GM12878 (cell line): Measurements from ENCODE around the gene UBA6. TPM values are rescaled to one million over a fixed set of nuclear protein-coding genes. Genes with fewer than 3 reads are reported as not detected.

Experiments used
- ATAC-seq: fragments of 200-7000 bp; cut with Tn5 transposase; 3 replicates; pipeline ENCODE4 v1.9.1; 2020; ENCODE audit warnings: mild to moderate bottlenecking, moderate library complexity
- BruUV-seq: library from RNA; stranded (reverse); fragments of 400-500 nt; replicated peaks from 2 replicates; lab custom pipeline; 2021; lab: Mats Ljungman, UMichigan
- CTCF ChIA-PET: fragments of 300-600 bp; sonication (Branson Sonifier 250); formaldehyde crosslinking; extraction: SDS; loops from one replicate; lab custom pipeline; 2021; ENCODE audit warnings: inconsistent platforms; lab: Yijun Ruan, JAX
- POLR2A ChIA-PET: fragments of 350-600 bp; formaldehyde crosslinking; extraction: SDS; loops from one replicate; lab custom pipeline; 2021; ENCODE audit warnings: inconsistent platforms; lab: Charles Lee
- RAD21 ChIA-PET: fragments of 300-600 bp; sonication (Branson Sonifier 250); formaldehyde crosslinking; loops from one replicate; lab custom pipeline; 2023; ENCODE audit warnings: antibody characterized with exemption; ENCODE audit not compliant: unreplicated experiment; lab: Charles Lee
- SMC1A ChIA-PET: fragments of 300-600 bp; sonication (Branson Sonifier 250); formaldehyde crosslinking; loops from one replicate; lab custom pipeline; 2023; ENCODE audit not compliant: unreplicated experiment, uncharacterized antibody; lab: Charles Lee
- DNase-seq: peaks from one replicate; pipeline ENCODE4 v3.0.0-alpha.2; 2011; ENCODE audit warnings: low read depth, low spot score
- FAIRE-seq: peaks from 3 replicates; lab custom pipeline; 2011; peaks lifted over from hg19 to GRCh38; lab: Jason Lieb, UNC
- H2AFZ ChIP-seq: 2 replicates; pipeline ENCODE4 v1.6.0; 2011; ENCODE audit warnings: low read depth, low read length, control low read depth; ENCODE audit not compliant: control insufficient read depth
- H3K27ac ChIP-seq: 2 replicates; pipeline ENCODE4 v1.5.1; 2011; ENCODE audit warnings: control low read depth; ENCODE audit not compliant: control insufficient read depth, insufficient read depth
- H3K27me3 ChIP-seq, 2 experiments: replicated peaks in 1 of 2; 2 replicates each; pipeline versions ENCODE4 v1.6.0 to v1.6.1; 2011; ENCODE audit warnings: low read length in 1 of 2; ENCODE audit not compliant: control insufficient read depth in 2 of 2, insufficient read depth in 2 of 2
- H3K36me3 ChIP-seq, 2 experiments: 2 replicates each; pipeline ENCODE4 v1.5.1; 2011; ENCODE audit warnings: low read length in 1 of 2; ENCODE audit not compliant: control insufficient read depth in 2 of 2, insufficient read depth in 2 of 2
- H3K4me1 ChIP-seq: 2 replicates; pipeline ENCODE4 v1.6.1; 2011; ENCODE audit warnings: mild to moderate bottlenecking, low read length, moderate library complexity, mixed read lengths; ENCODE audit not compliant: control insufficient read depth, insufficient read depth
- H3K4me2 ChIP-seq: 2 replicates; pipeline ENCODE4 v1.6.0; 2011; ENCODE audit warnings: control low read depth; ENCODE audit not compliant: control insufficient read depth, insufficient read depth
- H3K4me3 ChIP-seq: fragments of 200-600 bp; sonication (generic); 2 replicates; pipeline ENCODE4 v1.5.1; 2016
- H3K79me2 ChIP-seq: 2 replicates; pipeline ENCODE4 v1.6.0; 2011; ENCODE audit warnings: low read length; ENCODE audit not compliant: control insufficient read depth, insufficient read depth
- H3K9ac ChIP-seq: 2 replicates; pipeline ENCODE4 v1.8.0; 2011; ENCODE audit warnings: low read length, control low read depth, mixed read lengths; ENCODE audit not compliant: control insufficient read depth, insufficient read depth
- H3K9me3 ChIP-seq: replicated peaks from 3 replicates; pipeline ENCODE4 v1.5.1; 2011; ENCODE audit warnings: mild to moderate bottlenecking, low read length; ENCODE audit not compliant: control insufficient read depth, insufficient read depth
- H4K20me1 ChIP-seq: 2 replicates; pipeline ENCODE4 v1.6.0; 2011; ENCODE audit not compliant: control insufficient read depth, insufficient read depth
- ATF7 ChIP-seq: fragments of 450-650 bp; IDR thresholded peaks from 2 replicates; pipeline ENCODE4 v1.6.1; 2016; ENCODE audit warnings: low read depth, mild to moderate bottlenecking
- CREB1 ChIP-seq: IDR thresholded peaks from 2 replicates; pipeline ENCODE4 v1.6.1; 2012; ENCODE audit warnings: low read depth, mild to moderate bottlenecking, inconsistent platforms
- E2F8 ChIP-seq: fragments of 450-650 bp; IDR thresholded peaks from 2 replicates; pipeline ENCODE4 v1.6.1; 2018; ENCODE audit warnings: mild to moderate bottlenecking, low read depth, moderate library complexity; ENCODE audit not compliant: partially characterized antibody
- EED ChIP-seq: sonication (generic); IDR thresholded peaks from 2 replicates; pipeline ENCODE4 v1.6.1; 2016; ENCODE audit warnings: antibody characterized with exemption, low read depth
- GATAD2B ChIP-seq: fragments of 450-650 bp; conservative IDR thresholded peaks from 2 replicates; pipeline ENCODE4 v1.6.1; 2017; ENCODE audit warnings: low read depth, mild to moderate bottlenecking, moderate library complexity
- HDAC6 ChIP-seq: fragments of 200-600 bp; sonication (generic); IDR thresholded peaks from one replicate; pipeline ENCODE4 v1.8.0; 2017; ENCODE audit warnings: antibody characterized with exemption; ENCODE audit not compliant: unreplicated experiment
- IRF3 ChIP-seq: fragments of 450-650 bp; IDR thresholded peaks from 2 replicates; pipeline ENCODE4 v1.6.1; 2014; ENCODE audit warnings: mild to moderate bottlenecking
- PKNOX1 ChIP-seq: fragments of 450-650 bp; IDR thresholded peaks from 2 replicates; pipeline ENCODE4 v1.6.1; 2016; ENCODE audit warnings: mild to moderate bottlenecking
- RAD51 ChIP-seq: fragments of 450-650 bp; IDR thresholded peaks from 2 replicates; pipeline ENCODE4 v1.6.1; 2016; ENCODE audit warnings: moderate library complexity, mild to moderate bottlenecking, inconsistent platforms
- STAT3 ChIP-seq: IDR thresholded peaks from 2 replicates; pipeline ENCODE4 v1.6.1; 2011; ENCODE audit warnings: low read depth, low read length, improper control_type of control experiment
- TAF1 ChIP-seq: IDR thresholded peaks from 2 replicates; pipeline ENCODE4 v1.6.1; 2011; ENCODE audit warnings: mild to moderate bottlenecking, low read depth, low read length, borderline replicate concordance
- TCF3 ChIP-seq: IDR thresholded peaks from 2 replicates; pipeline ENCODE4 v1.6.1; 2012; ENCODE audit warnings: low read depth, mild to moderate bottlenecking, low read length, borderline replicate concordance; ENCODE audit not compliant: insufficient read depth
- ZBED1 ChIP-seq: IDR thresholded peaks from 2 replicates; pipeline ENCODE4 v1.6.1; 2016; ENCODE audit warnings: borderline replicate concordance
- WGBS: methylation state at CpG from one replicate; pipeline ENCODE4 v1.1.6; 2016; ENCODE audit warnings: low lambda C conversion rate; ENCODE audit not compliant: insufficient replicate concordance, insufficient coverage; ENCODE audit errors: missing lambda C conversion rate; 5-methylcytosine and 5-hydroxymethylcytosine counted together
- in situ Hi-C: fragments of 300-500 bp; cut with MboI; formaldehyde crosslinking; loops from 9 replicates; pipeline ENCODE4 v1.14.3; 2018; ENCODE audit warnings: mixed read lengths
- intact Hi-C: fragments of 100-400 bp; cut with micrococcal nuclease; formaldehyde crosslinking; loops from one replicate; pipeline ENCODE4 v1.14.2; 2022; ENCODE audit not compliant: unreplicated experiment
- polyA plus RNA-seq, 11 experiments: library from polyadenylated mRNA; depleted of rRNA in 4 of 11; unstranded in 6 of 11; stranded (reverse) in 5 of 11; fragments of >200 nt; fragmentation: Nextera tagmentation in 4 of 11; fragmentation: Illumina TruSeq in 1 of 11; extraction: Ambion mirVana in 4 of 11; extraction: Trizol in 1 of 11; gene quantifications; 1 replicate in 1 of 11; 2 replicates in 10 of 11; pipeline versions ENCODE4 v1.2.1 to v1.2.3, GENCODE V29; 2011 to 2016; ENCODE audit warnings: inconsistent platforms in 2 of 11, missing spikeins in 2 of 11, low read depth in 1 of 11
- total RNA-seq, 4 experiments: library from RNA; depleted of rRNA in 3 of 4; stranded (reverse); fragments of >200 nt in 3 of 4; fragmentation: Illumina TruSeq in 1 of 4; extraction: Trizol in 1 of 4; gene quantifications; 2 replicates each; pipeline versions ENCODE4 v1.2.1 to v1.2.3, GENCODE V29; 2013 to 2021

The UBA6 gene
- total and polyA plus RNA-seq, 10 of the 15 experiments (the other 5 are each of a cell fraction or from before 2014, with no cell fraction given), result 7.9 to 70.6 (median 34.7) TPM

- POLR2A ChIA-PET, result no interaction called here
- intact Hi-C loops, result loop anchor here (10.0 kb wide), 2 partner anchors 170 to 430 kb away; no protein-coding TSS in a partner anchor
- CTCF ChIA-PET, result interaction anchor here (0.6 to 6.9 kb wide), 11 partner anchors 9 to 1237 kb away, joined by 3 to 94 read pairs (median 4); no protein-coding TSS in a partner anchor
Observed at GRCh38 chr4:67744561-67745283, 43.8 kb upstream of the UBA6 start.

More at GRCh38 chr4:67744561-67745283, 43.8 kb upstream of the UBA6 start:
- Histone ChIP-seq H3K9ac (no peak overlapping the region), H3K27me3 (no peaks in the 10 kb centered on the region), H3K79me2 (no peaks in the 10 kb centered on the region), H3K36me3 (no peaks in the 10 kb centered on the region), H2AFZ (no peak overlapping the region), H3K4me1 (no peaks in the 10 kb centered on the region), H3K4me2 (no peak overlapping the region), H3K4me3 (no peak overlapping the region), H3K27ac (no peak overlapping the region), H4K20me1 (no peaks in the 10 kb centered on the region), H3K9me3 (no peaks in the 10 kb centered on the region)
- RAD21 ChIA-PET, result interaction anchor here (1.4 to 1.5 kb wide), 2 partner anchors 166 to 194 kb away, joined by 3 read pairs; no protein-coding TSS in a partner anchor
- no peak for TF ChIP-seq GATAD2B
- no peak for TF ChIP-seq CREB1
- TF ChIP-seq STAT3, result no peak
- no peak for TF ChIP-seq ATF7
- TF ChIP-seq ZBED1, result no peak
- TF ChIP-seq EED, result no peak
- no peak for TF ChIP-seq TCF3
- no peak for TF ChIP-seq E2F8
- no peak for TF ChIP-seq IRF3
- no peak for TF ChIP-seq HDAC6
- TF ChIP-seq PKNOX1, result no peak
- TF ChIP-seq RAD51, result no peak
- no peak for TF ChIP-seq TAF1
- in situ Hi-C loops, result no loop called here
- SMC1A ChIA-PET, result interaction anchor here (0.7 to 2.9 kb wide), 8 partner anchors 9 to 431 kb away, joined by 3 to 17 read pairs (median 4); partner anchors contain the start of genes STAP1 and UBA6
- DNase-seq (no peak), ATAC-seq (no peak), FAIRE-seq (no peak)
- WGBS, result 95% methylated on average over 4 of the region's 4 CpGs
- BruUV-seq, result no TSS peak
